GM12865 (cell line): ENCODE data around the gene TBC1D2B.

ENCODE experiments used
- DNase-seq: peaks from one replicate; pipeline ENCODE4 v3.0.0; 2010; ENCODE audit warnings: low read depth
- H3K4me3 ChIP-seq: 2 replicates; pipeline ENCODE4 v1.5.1; 2011; ENCODE audit warnings: mild to moderate bottlenecking, low read depth, low read length, control low read depth
- CTCF ChIP-seq: IDR thresholded peaks from 2 replicates; pipeline ENCODE4 v1.5.1; 2011; ENCODE audit warnings: low read length, control low read depth, low read depth, inconsistent platforms; ENCODE audit not compliant: insufficient read depth; ENCODE audit errors: missing control alignments

The TBC1D2B gene

GRCh38 chr15:78073046-78073787, 4.3 kb downstream of the TBC1D2B start:
- no peak for DNase-seq
- no peak for TF ChIP-seq CTCF
- H3K4me3 ChIP-seq, result no peak overlapping the region

GRCh38 chr15:78072080-78072892, 5.2 kb downstream of the TBC1D2B start:
- no peak overlapping the region for H3K4me3 ChIP-seq
- no peak for TF ChIP-seq CTCF
- no peak for DNase-seq

GRCh38 chr15:78071383-78071782, 6.1 kb downstream of the TBC1D2B start:
- no peak for TF ChIP-seq CTCF
- H3K4me3 ChIP-seq, result no peak overlapping the region
- DNase-seq, result no peak

DNA sequence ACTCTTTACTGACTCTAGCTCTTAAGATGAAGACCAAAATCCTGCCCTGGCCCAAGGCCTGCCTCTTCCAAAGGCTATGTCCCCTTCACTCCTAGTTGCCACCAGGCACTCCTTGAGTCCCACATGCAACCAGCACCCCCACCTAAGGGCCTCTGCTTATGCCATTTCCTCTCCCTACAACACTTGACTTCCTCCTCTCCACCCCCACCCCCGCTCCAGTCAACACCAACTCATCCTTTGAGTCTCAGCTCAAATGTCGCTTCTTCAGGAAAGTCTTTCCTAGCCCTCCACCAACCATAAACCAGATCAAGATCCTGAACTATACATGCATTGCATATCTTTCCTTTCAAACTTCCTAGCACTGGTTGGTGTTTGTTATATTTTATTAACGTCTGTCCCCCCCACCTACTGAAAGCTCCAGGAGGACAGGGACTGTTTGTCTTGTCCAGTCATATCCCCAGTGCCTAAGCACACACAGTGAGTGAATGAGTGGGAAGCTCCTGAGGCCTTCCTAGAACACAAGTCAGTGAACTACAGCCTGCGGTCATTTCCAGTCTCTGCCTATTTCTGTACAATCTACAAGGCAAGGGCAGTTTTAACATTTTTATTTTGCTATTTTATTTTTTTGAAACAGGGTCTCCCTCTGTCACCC, 7.3 kb downstream of the TBC1D2B start:
- peak; percentile 50 for DNase-seq
- peak overlapping the region; percentile 9; the same call in 1 of the 2 replicates for H3K4me3 ChIP-seq

DNA sequence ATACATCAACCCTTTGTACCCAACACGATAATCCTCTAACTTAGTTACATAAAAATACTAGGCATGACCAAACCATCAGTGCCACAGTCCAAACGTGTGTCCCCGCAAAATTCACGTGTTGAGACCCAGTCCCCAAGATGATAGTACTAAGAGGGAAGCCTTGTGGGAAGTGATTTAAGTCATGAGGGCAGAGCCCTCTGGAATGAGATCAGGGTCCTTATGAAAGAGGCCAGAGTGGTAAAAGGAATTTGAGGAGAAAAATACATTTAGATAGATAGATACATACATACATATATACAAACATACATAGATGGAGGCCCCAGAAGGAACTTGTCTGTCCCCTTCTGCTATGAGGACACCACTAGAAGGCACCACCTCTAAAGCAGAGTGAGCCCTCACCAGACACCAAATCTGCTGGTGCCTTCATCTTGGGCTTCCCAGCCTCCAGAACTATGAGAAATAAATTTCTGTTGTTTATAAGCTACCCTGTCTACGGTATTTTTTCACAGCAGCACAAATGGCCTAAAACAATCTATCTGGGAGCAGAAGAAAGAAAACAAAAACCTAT, 8.0 kb downstream of the TBC1D2B start:
- DNase-seq, result peak; percentile 42
- H3K4me3 ChIP-seq, result peak overlapping the region; percentile 32
- no peak for TF ChIP-seq CTCF

More for the DNA sequence above, 7.3 kb downstream of the TBC1D2B start:
- TF ChIP-seq CTCF, result no peak

- DNase-seq, result no peak
- peak overlapping the region; percentile 32 for H3K4me3 ChIP-seq
- no peak for TF ChIP-seq CTCF
Observed at GRCh38 chr15:78069052-78069414, 8.5 kb downstream of the TBC1D2B start.
